H9 (cell line): ENCODE data around the gene SDK1. TPM values are rescaled to one million over a fixed set of nuclear protein-coding genes. Genes with fewer than 3 reads are reported as not detected.

Source experiments
- DNase-seq: peaks from one replicate; pipeline ENCODE4 v3.0.0-alpha.2; 2017
- H2AFZ ChIP-seq: one replicate; pipeline ENCODE4 v1.6.1; 2013; ENCODE audit warnings: mild to moderate bottlenecking, low read length, control low read depth, moderate library complexity
- H2AK5ac ChIP-seq: 2 replicates; pipeline ENCODE4 v1.6.1; 2013; ENCODE audit warnings: low read length, control low read depth, mixed read lengths; ENCODE audit not compliant: insufficient read length
- H2BK120ac ChIP-seq: one replicate; pipeline ENCODE4 v1.6.1; 2013; ENCODE audit warnings: low read depth, mild to moderate bottlenecking, low read length, control low read depth, inconsistent platforms; ENCODE audit not compliant: poor library complexity, severe bottlenecking
- H2BK12ac ChIP-seq: 2 replicates; pipeline ENCODE4 v1.6.1; 2013; ENCODE audit warnings: low read length, control low read depth, mixed read lengths, low read depth; ENCODE audit not compliant: insufficient read length
- H2BK15ac ChIP-seq: 2 replicates; pipeline ENCODE4 v1.6.1; 2013; ENCODE audit warnings: low read depth, low read length, control low read depth
- H2BK20ac ChIP-seq: one replicate; pipeline ENCODE4 v1.6.1; 2013; ENCODE audit warnings: low read depth, mild to moderate bottlenecking, low read length, control low read depth, inconsistent platforms; ENCODE audit not compliant: poor library complexity, severe bottlenecking
- H2BK5ac ChIP-seq: 2 replicates; pipeline ENCODE4 v1.6.1; 2013; ENCODE audit warnings: low read length, control low read depth, mixed read lengths; ENCODE audit not compliant: insufficient read length
- H3K14ac ChIP-seq: 2 replicates; pipeline ENCODE4 v1.6.1; 2013; ENCODE audit warnings: low read length, control low read depth; ENCODE audit not compliant: insufficient read depth
- H3K18ac ChIP-seq: 2 replicates; pipeline ENCODE4 v1.6.1; 2013; ENCODE audit warnings: low read depth, mild to moderate bottlenecking, mixed read lengths, low read length, control low read depth; ENCODE audit not compliant: insufficient read length
- H3K23ac ChIP-seq: 2 replicates; pipeline ENCODE4 v1.6.1; 2013; ENCODE audit warnings: low read length, control low read depth, mixed read lengths, low read depth; ENCODE audit not compliant: insufficient read length
- H3K23me2 ChIP-seq: 2 replicates; pipeline ENCODE4 v1.6.1; 2013; ENCODE audit warnings: low read depth, mild to moderate bottlenecking, mixed read lengths, low read length, control low read depth; ENCODE audit not compliant: insufficient read length, poor library complexity, severe bottlenecking
- H3K27ac ChIP-seq: 2 replicates; pipeline ENCODE4 v1.5.1; 2013; ENCODE audit warnings: low read length, control low read depth, mixed read lengths, low read depth; ENCODE audit not compliant: insufficient read length
- H3K27me3 ChIP-seq: 2 replicates; pipeline ENCODE4 v1.6.1; 2013; ENCODE audit warnings: low read length, control low read depth, inconsistent platforms; ENCODE audit not compliant: insufficient read depth
- H3K4ac ChIP-seq: 2 replicates; pipeline ENCODE4 v1.6.1; 2013; ENCODE audit warnings: low read depth, mild to moderate bottlenecking, control low read depth, inconsistent platforms, low read length, moderate library complexity
- H3K4me1 ChIP-seq: 2 replicates; pipeline ENCODE4 v1.6.1; 2013; ENCODE audit warnings: low read length, control low read depth, inconsistent platforms; ENCODE audit not compliant: insufficient read depth
- H3K4me2 ChIP-seq: 2 replicates; pipeline ENCODE4 v1.6.1; 2013; ENCODE audit warnings: low read length, control low read depth, mixed read lengths; ENCODE audit not compliant: insufficient read length, insufficient read depth
- H3K56ac ChIP-seq: 2 replicates; pipeline ENCODE4 v1.6.1; 2013; ENCODE audit warnings: low read depth, mild to moderate bottlenecking, mixed read lengths, low read length, control low read depth; ENCODE audit not compliant: insufficient read length
- H3K79me1 ChIP-seq: 2 replicates; pipeline ENCODE4 v1.6.1; 2013; ENCODE audit warnings: low read depth, mild to moderate bottlenecking, moderate library complexity, low read length, control low read depth, inconsistent platforms; ENCODE audit not compliant: insufficient read depth, poor library complexity, severe bottlenecking
- H3K79me2 ChIP-seq: 2 replicates; pipeline ENCODE4 v1.6.1; 2013; ENCODE audit warnings: low read length, control low read depth, inconsistent platforms; ENCODE audit not compliant: insufficient read depth
- H3K9ac ChIP-seq: 2 replicates; pipeline ENCODE4 v1.6.1; 2013; ENCODE audit warnings: low read length, control low read depth, mixed read lengths; ENCODE audit not compliant: insufficient read length; ENCODE audit errors: extremely low read depth
- H3K9me3 ChIP-seq: one replicate; pipeline ENCODE4 v1.6.1; 2013; ENCODE audit warnings: low read depth, low read length, inconsistent platforms; ENCODE audit not compliant: control insufficient read depth
- H3T11ph ChIP-seq: one replicate; pipeline ENCODE4 v1.6.1; 2013; ENCODE audit warnings: mild to moderate bottlenecking, low read length, control low read depth, inconsistent platforms
- H4K20me1 ChIP-seq: one replicate; pipeline ENCODE4 v1.6.1; 2013; ENCODE audit not compliant: control insufficient read depth, insufficient read length, insufficient read depth
- H4K5ac ChIP-seq: 2 replicates; pipeline ENCODE4 v1.6.1; 2013; ENCODE audit warnings: low read depth, mild to moderate bottlenecking, mixed read lengths, low read length, control low read depth; ENCODE audit not compliant: insufficient read length
- H4K8ac ChIP-seq: replicated peaks from 2 replicates; pipeline ENCODE4 v1.6.1; 2013; ENCODE audit warnings: low read length, control low read depth, mixed read lengths, low read depth; ENCODE audit not compliant: insufficient read length
- H4K91ac ChIP-seq: 2 replicates; pipeline ENCODE4 v1.6.1; 2013; ENCODE audit warnings: low read depth, mild to moderate bottlenecking, moderate library complexity, mixed read lengths, low read length, control low read depth; ENCODE audit not compliant: insufficient read length
- H3K27ac Mint-ChIP-seq, 3 experiments: 2 replicates in 2 of 3; 3 replicates in 1 of 3; pipeline ENCODE4 v1.8.0; 2020 to 2021; ENCODE audit warnings: mixed read lengths in 3 of 3, mild to moderate bottlenecking in 1 of 3, moderate library complexity in 1 of 3
- H3K27me3 Mint-ChIP-seq: 2 replicates; pipeline ENCODE4 v1.8.0; 2021; ENCODE audit warnings: low read depth, mild to moderate bottlenecking, moderate library complexity, mixed read lengths
- H3K36me3 Mint-ChIP-seq, 3 experiments: 2 replicates in 2 of 3; 3 replicates in 1 of 3; pipeline ENCODE4 v1.8.0; 2020 to 2021; ENCODE audit warnings: low read depth in 3 of 3, mixed read lengths in 3 of 3; ENCODE audit not compliant: insufficient read depth in 1 of 3
- H3K4me1 Mint-ChIP-seq, 2 experiments: 2 replicates each; pipeline ENCODE4 v1.8.0; 2020; ENCODE audit warnings: mixed read lengths in 2 of 2
- H3K4me3 Mint-ChIP-seq, 2 experiments: 2 replicates in 1 of 2; 3 replicates in 1 of 2; pipeline ENCODE4 v1.8.0; 2020 to 2021; ENCODE audit warnings: mild to moderate bottlenecking in 2 of 2, mixed read lengths in 2 of 2, moderate library complexity in 1 of 2
- H3K9me3 Mint-ChIP-seq, 2 experiments: 2 replicates in 1 of 2; 3 replicates in 1 of 2; pipeline ENCODE4 v1.8.0; 2020; ENCODE audit warnings: mild to moderate bottlenecking in 2 of 2, mixed read lengths in 2 of 2, moderate library complexity in 1 of 2
- WGBS: extraction: QIAGEN DNeasy Blood & Tissue Kit; methylation state at CpG from one replicate; pipeline ENCODE4 v1.1.7; 2013; ENCODE audit warnings: missing lambda C conversion rate, low lambda C conversion rate, mixed read lengths; ENCODE audit not compliant: insufficient read length; ENCODE audit errors: extremely low coverage; 5-methylcytosine and 5-hydroxymethylcytosine counted together
- total RNA-seq: library from RNA; stranded (reverse); gene quantifications from 2 replicates; pipeline ENCODE4 v1.2.1, GENCODE V29; 2021
- TF ChIP-seq, protein P1 (sequence below): fragments of 200-600 bp; sonication (generic); conservative IDR thresholded peaks from 3 replicates; pipeline ENCODE4 v1.8.0; 2021; ENCODE audit warnings: antibody characterized with exemption, mild to moderate bottlenecking

The SDK1 gene
- total RNA-seq, 1 experiment from 2014 or later, result 8.7 TPM

DNA sequence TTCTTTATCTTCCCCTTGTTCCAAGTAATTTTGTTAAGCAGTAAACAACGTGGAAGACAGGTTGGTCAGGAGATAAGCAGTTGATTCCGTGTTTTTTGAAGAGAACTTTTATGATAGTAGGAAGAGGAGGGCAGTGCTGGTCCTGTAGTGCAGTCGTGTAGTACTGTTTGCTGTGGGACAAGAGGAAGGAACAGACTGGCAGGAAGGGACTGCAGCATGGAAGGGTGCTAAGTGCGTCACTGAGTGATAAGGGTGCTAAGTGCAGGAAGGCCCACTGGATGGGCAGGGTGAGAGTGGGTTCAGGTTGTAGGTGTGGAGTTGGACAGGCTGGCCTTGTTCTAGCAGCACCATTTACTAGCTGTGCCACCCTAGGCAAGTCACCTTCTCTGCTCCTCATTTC, 125.0 kb downstream of the SDK1 start:
- Histone ChIP-seq H3K23ac (no peak overlapping the region), H2BK120ac (no peak overlapping the region)

More for the DNA sequence above, 125.0 kb downstream of the SDK1 start:
- Histone ChIP-seq H3K9ac (no peak overlapping the region), H3K18ac (no peak overlapping the region), H4K5ac (no peak overlapping the region), H3K4me2 (no peak overlapping the region), H3K27ac (no peak overlapping the region), H3K79me1 (no peaks in the 10 kb centered on the region), H3K56ac (no peak overlapping the region), H3K23me2 (no peaks in the 10 kb centered on the region), H2AFZ (no peak overlapping the region), H2BK15ac (no peak overlapping the region), H4K8ac (no peak overlapping the region), H3K79me2 (no peaks in the 10 kb centered on the region), H2AK5ac (no peak overlapping the region), H4K91ac (no peak overlapping the region), H4K20me1 (no peaks in the 10 kb centered on the region), H3K9me3 (no peaks in the 10 kb centered on the region), H2BK5ac (no peak overlapping the region), H3K27me3 (no peaks in the 10 kb centered on the region), H3K4ac (no peak overlapping the region), H3T11ph (no peak overlapping the region), H2BK20ac (no peak overlapping the region), H2BK12ac (no peak overlapping the region), H3K14ac (no peak overlapping the region), H3K4me1 (peaks cover 4% of the 10 kb centered on the region)
- no peak overlapping the region for H3K4me3 Mint-ChIP-seq
- H3K27ac Mint-ChIP-seq, result no peak overlapping the region
- no CpG with 5 or more reads among the region's 4 CpGs for WGBS
- TF ChIP-seq, protein P1, sequence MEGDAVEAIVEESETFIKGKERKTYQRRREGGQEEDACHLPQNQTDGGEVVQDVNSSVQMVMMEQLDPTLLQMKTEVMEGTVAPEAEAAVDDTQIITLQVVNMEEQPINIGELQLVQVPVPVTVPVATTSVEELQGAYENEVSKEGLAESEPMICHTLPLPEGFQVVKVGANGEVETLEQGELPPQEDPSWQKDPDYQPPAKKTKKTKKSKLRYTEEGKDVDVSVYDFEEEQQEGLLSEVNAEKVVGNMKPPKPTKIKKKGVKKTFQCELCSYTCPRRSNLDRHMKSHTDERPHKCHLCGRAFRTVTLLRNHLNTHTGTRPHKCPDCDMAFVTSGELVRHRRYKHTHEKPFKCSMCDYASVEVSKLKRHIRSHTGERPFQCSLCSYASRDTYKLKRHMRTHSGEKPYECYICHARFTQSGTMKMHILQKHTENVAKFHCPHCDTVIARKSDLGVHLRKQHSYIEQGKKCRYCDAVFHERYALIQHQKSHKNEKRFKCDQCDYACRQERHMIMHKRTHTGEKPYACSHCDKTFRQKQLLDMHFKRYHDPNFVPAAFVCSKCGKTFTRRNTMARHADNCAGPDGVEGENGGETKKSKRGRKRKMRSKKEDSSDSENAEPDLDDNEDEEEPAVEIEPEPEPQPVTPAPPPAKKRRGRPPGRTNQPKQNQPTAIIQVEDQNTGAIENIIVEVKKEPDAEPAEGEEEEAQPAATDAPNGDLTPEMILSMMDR, result no peak
- H3K27me3 Mint-ChIP-seq, result no peaks in the 10 kb centered on the region
- H3K36me3 Mint-ChIP-seq, result peaks cover 0 to 5% (median 0%) of the 10 kb centered on the region in 3 experiments; a peak in 2 of 7 replicates
- peaks cover 15 to 18% of the 10 kb centered on the region in 2 experiments for H3K4me1 Mint-ChIP-seq
- no peak for DNase-seq
- H3K9me3 Mint-ChIP-seq, result peaks cover 3 to 6% of the 10 kb centered on the region in 2 experiments; a peak in 4 of 5 replicates
